ENCODE data around the gene ACTRT3.

DNA sequence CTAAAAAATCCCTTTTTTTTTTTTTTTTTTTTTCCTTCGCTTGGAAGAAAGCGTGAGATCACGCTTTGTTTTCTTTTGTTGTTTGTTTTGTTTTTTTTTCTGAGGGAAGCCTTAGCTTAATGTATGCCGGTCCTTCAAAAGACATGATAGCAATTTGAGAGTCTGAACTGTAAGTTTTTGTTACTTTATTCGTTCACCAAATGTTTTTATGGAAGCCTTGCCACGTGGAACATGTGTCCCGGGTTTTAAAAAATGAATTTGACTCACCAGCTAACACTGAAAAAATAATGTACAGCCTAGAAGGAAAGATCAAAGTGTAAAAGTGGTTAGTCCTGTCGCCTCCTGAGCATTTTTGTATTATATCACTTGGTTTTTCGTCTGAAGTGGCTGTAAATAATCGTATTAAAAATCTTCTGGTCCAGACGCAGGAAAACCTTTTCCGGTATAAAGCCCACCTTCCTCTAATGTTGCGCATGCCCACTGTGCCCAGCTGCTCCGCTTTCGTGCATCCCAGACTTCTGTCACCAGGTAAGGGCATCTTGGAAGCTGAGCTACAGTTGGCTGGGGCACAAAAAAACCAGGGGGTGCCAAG is 3.0 kb upstream of the ACTRT3 start:
- TF ChIP-seq ZNF169 (tag by site-specific recombination; IDR thresholded peaks at IDR 0.05) (no peak), ZNF830 (tag by site-specific recombination; IDR thresholded peaks at IDR 0.05; ENCODE audit: low read depth) (no peak), OVOL3 (tag by site-specific recombination; IDR thresholded peaks at IDR 0.05) (no peak), MYNN (tag by site-specific recombination; IDR thresholded peaks at IDR 0.05; ENCODE audit: borderline replicate concordance) (no peak), ZBTB7A (tag by site-specific recombination; IDR thresholded peaks at IDR 0.05; ENCODE audit: low read depth) (no peak), ZNF311 (tag by site-specific recombination; IDR thresholded peaks at IDR 0.05; ENCODE audit: borderline replicate concordance) (no peak), ZNF629 (tag by site-specific recombination; IDR thresholded peaks at IDR 0.05) (peak; percentile 77; the same call in 1 of the 2 replicates), ZNF555 (tag by site-specific recombination; conservative IDR thresholded peaks at IDR 0.05) (no peak), ZNF274 (IDR thresholded peaks at IDR 0.05; ENCODE audit: low read length) (no peak), ZNF274 (tag by site-specific recombination; IDR thresholded peaks at IDR 0.05; ENCODE audit: borderline replicate concordance) (no peak), ZNF747 (tag by site-specific recombination; IDR thresholded peaks at IDR 0.05) (no peak)
- TF ChIP-seq, protein P1, sequence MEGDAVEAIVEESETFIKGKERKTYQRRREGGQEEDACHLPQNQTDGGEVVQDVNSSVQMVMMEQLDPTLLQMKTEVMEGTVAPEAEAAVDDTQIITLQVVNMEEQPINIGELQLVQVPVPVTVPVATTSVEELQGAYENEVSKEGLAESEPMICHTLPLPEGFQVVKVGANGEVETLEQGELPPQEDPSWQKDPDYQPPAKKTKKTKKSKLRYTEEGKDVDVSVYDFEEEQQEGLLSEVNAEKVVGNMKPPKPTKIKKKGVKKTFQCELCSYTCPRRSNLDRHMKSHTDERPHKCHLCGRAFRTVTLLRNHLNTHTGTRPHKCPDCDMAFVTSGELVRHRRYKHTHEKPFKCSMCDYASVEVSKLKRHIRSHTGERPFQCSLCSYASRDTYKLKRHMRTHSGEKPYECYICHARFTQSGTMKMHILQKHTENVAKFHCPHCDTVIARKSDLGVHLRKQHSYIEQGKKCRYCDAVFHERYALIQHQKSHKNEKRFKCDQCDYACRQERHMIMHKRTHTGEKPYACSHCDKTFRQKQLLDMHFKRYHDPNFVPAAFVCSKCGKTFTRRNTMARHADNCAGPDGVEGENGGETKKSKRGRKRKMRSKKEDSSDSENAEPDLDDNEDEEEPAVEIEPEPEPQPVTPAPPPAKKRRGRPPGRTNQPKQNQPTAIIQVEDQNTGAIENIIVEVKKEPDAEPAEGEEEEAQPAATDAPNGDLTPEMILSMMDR (tag by site-specific recombination; IDR thresholded peaks at IDR 0.05): no peak
- TF ChIP-seq, protein P2, sequence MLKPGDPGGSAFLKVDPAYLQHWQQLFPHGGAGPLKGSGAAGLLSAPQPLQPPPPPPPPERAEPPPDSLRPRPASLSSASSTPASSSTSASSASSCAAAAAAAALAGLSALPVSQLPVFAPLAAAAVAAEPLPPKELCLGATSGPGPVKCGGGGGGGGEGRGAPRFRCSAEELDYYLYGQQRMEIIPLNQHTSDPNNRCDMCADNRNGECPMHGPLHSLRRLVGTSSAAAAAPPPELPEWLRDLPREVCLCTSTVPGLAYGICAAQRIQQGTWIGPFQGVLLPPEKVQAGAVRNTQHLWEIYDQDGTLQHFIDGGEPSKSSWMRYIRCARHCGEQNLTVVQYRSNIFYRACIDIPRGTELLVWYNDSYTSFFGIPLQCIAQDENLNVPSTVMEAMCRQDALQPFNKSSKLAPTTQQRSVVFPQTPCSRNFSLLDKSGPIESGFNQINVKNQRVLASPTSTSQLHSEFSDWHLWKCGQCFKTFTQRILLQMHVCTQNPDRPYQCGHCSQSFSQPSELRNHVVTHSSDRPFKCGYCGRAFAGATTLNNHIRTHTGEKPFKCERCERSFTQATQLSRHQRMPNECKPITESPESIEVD (tag by site-specific recombination; IDR thresholded peaks at IDR 0.05): no peak

Measured in HEK293 (cell line).